H1 (cell line): ENCODE results near the gene PIGX. TPM values are rescaled to one million over a fixed set of nuclear protein-coding genes. Genes with fewer than 3 reads are reported as not detected.

Experiments
- CTCF ChIA-PET: fragments of 300-600 bp; sonication (Branson Sonifier 250); formaldehyde crosslinking; loops from one replicate; lab custom pipeline; 2021; ENCODE audit not compliant: partially characterized antibody; lab: Charles Lee
- POLR2A ChIA-PET: fragments of 300-600 bp; sonication (Branson Sonifier 250); formaldehyde crosslinking; loops from one replicate; lab custom pipeline; 2021; ENCODE audit warnings: inconsistent platforms; ENCODE audit not compliant: partially characterized antibody; lab: Charles Lee
- DNase-seq, 2 experiments: peaks; one replicate each; pipeline versions ENCODE4 v3.0.0 to v3.0.0-alpha.2; 2010 to 2022; ENCODE audit warnings: low spot score in 2 of 2, low read depth in 1 of 2, mixed read lengths in 1 of 2
- FAIRE-seq: peaks from 2 replicates; lab custom pipeline; 2011; peaks lifted over from hg19 to GRCh38; lab: Jason Lieb, UNC
- H2AFZ ChIP-seq: 2 replicates; pipeline ENCODE4 v1.8.1; 2012; ENCODE audit warnings: low read length, inconsistent platforms
- H2AK5ac ChIP-seq: 2 replicates; pipeline ENCODE4 v1.6.1; 2013; ENCODE audit warnings: low read depth, low read length
- H2BK120ac ChIP-seq: replicated peaks from 2 replicates; pipeline ENCODE3; 2013; ENCODE audit warnings: low read depth, low read length, inconsistent platforms
- H2BK12ac ChIP-seq: 2 replicates; pipeline ENCODE4 v1.6.1; 2013; ENCODE audit warnings: low read depth, low read length
- H2BK15ac ChIP-seq: 2 replicates; pipeline ENCODE4 v1.6.1; 2013; ENCODE audit warnings: low read length
- H2BK20ac ChIP-seq: 2 replicates; pipeline ENCODE4 v1.6.1; 2013; ENCODE audit warnings: low read length
- H2BK5ac ChIP-seq: 2 replicates; pipeline ENCODE4 v1.6.1; 2013; ENCODE audit warnings: low read depth, low read length
- H3K14ac ChIP-seq: 2 replicates; pipeline ENCODE4 v1.6.1; 2013; ENCODE audit warnings: inconsistent platforms; ENCODE audit not compliant: insufficient read length
- H3K18ac ChIP-seq: 2 replicates; pipeline ENCODE4 v1.6.1; 2013; ENCODE audit warnings: low read length; ENCODE audit errors: extremely low read depth
- H3K23ac ChIP-seq: 2 replicates; pipeline ENCODE4 v1.6.1; 2013; ENCODE audit warnings: inconsistent platforms; ENCODE audit not compliant: insufficient read length
- H3K23me2 ChIP-seq: 2 replicates; pipeline ENCODE4 v1.6.1; 2013; ENCODE audit warnings: low read depth, low read length
- H3K27ac ChIP-seq: 2 replicates; pipeline ENCODE4 v1.6.1; 2011; ENCODE audit warnings: low read depth, low read length, inconsistent platforms
- H3K27me3 ChIP-seq, 4 experiments: replicated peaks in 1 of 4; 1 replicate in 1 of 4; 2 replicates in 3 of 4; pipeline versions ENCODE4 v1.6.1 to v1.8.1; 2011 to 2013; ENCODE audit warnings: low read length in 3 of 4, mild to moderate bottlenecking in 3 of 4, inconsistent platforms in 2 of 4, mixed read lengths in 2 of 4, moderate library complexity in 1 of 4; ENCODE audit not compliant: control insufficient read depth in 3 of 4, insufficient read depth in 3 of 4; ENCODE audit errors: extremely low read depth in 1 of 4
- H3K36me3 ChIP-seq, 4 experiments: 2 replicates each; pipeline versions ENCODE4 v1.6.1 to v1.8.1; 2011 to 2013; ENCODE audit warnings: mild to moderate bottlenecking in 4 of 4, low read length in 3 of 4, moderate library complexity in 2 of 4, control low read depth in 1 of 4, inconsistent platforms in 1 of 4; ENCODE audit not compliant: insufficient read depth in 4 of 4, control insufficient read depth in 2 of 4
- H3K4ac ChIP-seq: replicated peaks from 2 replicates; pipeline ENCODE3; 2013; ENCODE audit warnings: low read length, low read depth, mixed read lengths, inconsistent platforms; ENCODE audit not compliant: insufficient read length
- H3K4me1 ChIP-seq, 4 experiments: replicated peaks in 1 of 4; 1 replicate in 1 of 4; 2 replicates in 3 of 4; pipeline versions ENCODE4 v1.6.1 to v1.8.1; 2011 to 2013; ENCODE audit warnings: low read length in 3 of 4, inconsistent platforms in 2 of 4, mixed read lengths in 1 of 4; ENCODE audit not compliant: insufficient read depth in 4 of 4, control insufficient read depth in 3 of 4
- H3K4me2 ChIP-seq, 2 experiments: 2 replicates each; pipeline versions ENCODE4 v1.6.1 to v1.8.1; 2011 to 2013; ENCODE audit warnings: low read depth in 2 of 2, low read length in 2 of 2, control low read depth in 1 of 2, inconsistent platforms in 1 of 2, mild to moderate bottlenecking in 1 of 2; ENCODE audit not compliant: insufficient read depth in 1 of 2
- H3K4me3 ChIP-seq, 4 experiments: fragments of 200-600, 300-600 bp in 1 of 4; sonication (generic), shearing (Covaris generic), sonication (Bioruptor Twin) in 1 of 4; 2 replicates each; pipeline versions ENCODE4 v1.5.1 to v1.8.1; 2011 to 2016; ENCODE audit warnings: low read length in 4 of 4, low read depth in 3 of 4, control low read depth in 2 of 4, inconsistent platforms in 2 of 4, mild to moderate bottlenecking in 2 of 4, mixed read lengths in 1 of 4, moderate library complexity in 1 of 4; ENCODE audit not compliant: insufficient read depth in 2 of 4; ENCODE audit errors: extremely low read depth in 1 of 4
- H3K56ac ChIP-seq: replicated peaks from 2 replicates; pipeline ENCODE3; 2013; ENCODE audit warnings: low read depth, mild to moderate bottlenecking, mixed read lengths, low read length, inconsistent platforms; ENCODE audit not compliant: insufficient read length
- H3K79me1 ChIP-seq: 2 replicates; pipeline ENCODE4 v1.6.1; 2013; ENCODE audit warnings: low read depth, low read length, control low read depth
- H3K79me2 ChIP-seq, 2 experiments: 2 replicates each; pipeline versions ENCODE4 v1.6.1 to v1.8.1; 2012 to 2013; ENCODE audit warnings: low read length in 2 of 2, mild to moderate bottlenecking in 2 of 2, inconsistent platforms in 1 of 2; ENCODE audit not compliant: insufficient read depth in 2 of 2, control insufficient read depth in 1 of 2
- H3K9ac ChIP-seq, 4 experiments: replicated peaks in 1 of 4; 1 replicate in 1 of 4; 2 replicates in 3 of 4; pipeline versions ENCODE4 v1.6.1 to v1.8.1; 2011 to 2013; ENCODE audit warnings: low read depth in 3 of 4, low read length in 3 of 4, control low read depth in 2 of 4, mild to moderate bottlenecking in 2 of 4, moderate library complexity in 2 of 4, inconsistent platforms in 1 of 4; ENCODE audit errors: extremely low read depth in 1 of 4
- H3K9me3 ChIP-seq, 2 experiments: 2 replicates each; pipeline versions ENCODE4 v1.6.1 to v1.8.1; 2012 to 2013; ENCODE audit warnings: mild to moderate bottlenecking in 2 of 2, moderate library complexity in 2 of 2, control low read depth in 1 of 2, inconsistent platforms in 1 of 2, low read depth in 1 of 2, low read length in 1 of 2, mixed read lengths in 1 of 2; ENCODE audit not compliant: insufficient read depth in 2 of 2
- H4K20me1 ChIP-seq, 2 experiments: replicated peaks in 1 of 2; 2 replicates each; pipeline versions ENCODE3 to v1.8.1; 2011 to 2013; ENCODE audit warnings: inconsistent platforms in 2 of 2, low read length in 2 of 2, mild to moderate bottlenecking in 1 of 2; ENCODE audit not compliant: insufficient read depth in 2 of 2, control insufficient read depth in 1 of 2
- H4K5ac ChIP-seq: 2 replicates; pipeline ENCODE4 v1.6.1; 2013; ENCODE audit warnings: low read length, low read depth, mixed read lengths, inconsistent platforms; ENCODE audit not compliant: insufficient read length
- H4K8ac ChIP-seq: 2 replicates; pipeline ENCODE4 v1.8.0; 2013; ENCODE audit warnings: mild to moderate bottlenecking, moderate library complexity, low read length, inconsistent platforms; ENCODE audit not compliant: insufficient read depth; ENCODE audit errors: extremely low read depth
- H4K91ac ChIP-seq: replicated peaks from 2 replicates; pipeline ENCODE3; 2013; ENCODE audit warnings: low read length, mixed read lengths, inconsistent platforms; ENCODE audit not compliant: insufficient read length
- BRCA1 ChIP-seq: IDR thresholded peaks from 2 replicates; pipeline ENCODE4 v1.6.1; 2012; ENCODE audit warnings: low read depth, low read length, improper control_type of control experiment
- CBX8 ChIP-seq: fragments of 300-800, 300-1000 bp; sonication (generic); IDR thresholded peaks from 2 replicates; pipeline ENCODE4 v1.7.1; 2016; ENCODE audit warnings: low read depth, low read length, borderline replicate concordance
- CHD2 ChIP-seq: IDR thresholded peaks from 2 replicates; pipeline ENCODE4 v1.6.1; 2012; ENCODE audit warnings: low read length, improper control_type of control experiment
- CTBP2 ChIP-seq: IDR thresholded peaks from 2 replicates; pipeline ENCODE4 v1.7.0; 2011; ENCODE audit warnings: borderline replicate concordance, mild to moderate bottlenecking, moderate library complexity, mixed read lengths, low read length; ENCODE audit not compliant: insufficient read depth, insufficient read length
- KDM1A ChIP-seq: fragments of 200-600, 300-600 bp; sonication (generic); IDR thresholded peaks from 2 replicates; pipeline ENCODE4 v1.7.1; 2016; ENCODE audit warnings: mild to moderate bottlenecking, low read length, borderline replicate concordance
- KDM4A ChIP-seq: IDR thresholded peaks from one replicate; pipeline ENCODE4 v1.7.1; 2012; ENCODE audit warnings: low read depth, mild to moderate bottlenecking, moderate library complexity, low read length, inconsistent platforms; ENCODE audit not compliant: severe bottlenecking
- RFX5 ChIP-seq: IDR thresholded peaks from 2 replicates; pipeline ENCODE4 v1.6.1; 2011; ENCODE audit warnings: low read depth, low read length, improper control_type of control experiment, borderline replicate concordance
- RXRA ChIP-seq: IDR thresholded peaks from 2 replicates; pipeline ENCODE4 v1.6.1; 2011; ENCODE audit warnings: low read depth, mild to moderate bottlenecking, low read length, moderate library complexity; ENCODE audit not compliant: insufficient read depth
- TAF1 ChIP-seq: IDR thresholded peaks from 2 replicates; pipeline ENCODE4 v1.6.1; 2011; ENCODE audit warnings: mild to moderate bottlenecking, low read depth, low read length
- YY1 ChIP-seq: IDR thresholded peaks from 2 replicates; pipeline ENCODE4 v1.6.1; 2011; ENCODE audit warnings: low read depth, mild to moderate bottlenecking, low read length
- WGBS, 2 experiments: shearing (Covaris generic) in 1 of 2; methylation state at CpG; one replicate each; pipeline versions ENCODE4 v1.1.6 to v1.1.7; 2013 to 2015; ENCODE audit warnings: low lambda C conversion rate in 2 of 2, mixed read lengths in 2 of 2, inconsistent platforms in 1 of 2, low coverage in 1 of 2, missing lambda C conversion rate in 1 of 2; ENCODE audit not compliant: insufficient replicate concordance in 2 of 2, insufficient coverage in 1 of 2, insufficient read length in 1 of 2; ENCODE audit errors: extremely low coverage in 1 of 2, missing lambda C conversion rate in 1 of 2; 5-methylcytosine and 5-hydroxymethylcytosine counted together
- polyA plus RNA-seq, 7 experiments: library from polyadenylated mRNA; depleted of rRNA in 3 of 7; stranded (reverse) in 5 of 7; unstranded in 2 of 7; fragments of >200 nt in 5 of 7; fragments of 200-250 nt in 2 of 7; gene quantifications; 1 replicate in 5 of 7; 2 replicates in 1 of 7; 4 replicates in 1 of 7; pipeline versions ENCODE4 v1.2.1 to v1.2.3, GENCODE V29; 2011 to 2013; ENCODE audit warnings: missing spikeins in 2 of 7, mixed read lengths in 2 of 7
- total RNA-seq: library from RNA; stranded (reverse); fragmentation: NEBNext Ultra II Directional; extraction: Animal tissue kit (Norgen Biotek cat#: 25700); gene quantifications from 2 replicates; pipeline ENCODE4 v1.2.1, GENCODE V29; 2021
- TF ChIP-seq, protein P1 (sequence below): IDR thresholded peaks from 2 replicates; pipeline ENCODE4 v1.6.1; 2011; ENCODE audit warnings: low read length, improper control_type of control experiment
- TF ChIP-seq, protein P2 (sequence below): IDR thresholded peaks from 2 replicates; pipeline ENCODE4 v1.6.1; 2012; ENCODE audit warnings: inconsistent platforms

The PIGX gene
- total and polyA plus RNA-seq, 2 of the 8 experiments (the other 6 are each of a cell fraction or from before 2014, with no cell fraction given) = 7.0 to 14.9 TPM

DNA sequence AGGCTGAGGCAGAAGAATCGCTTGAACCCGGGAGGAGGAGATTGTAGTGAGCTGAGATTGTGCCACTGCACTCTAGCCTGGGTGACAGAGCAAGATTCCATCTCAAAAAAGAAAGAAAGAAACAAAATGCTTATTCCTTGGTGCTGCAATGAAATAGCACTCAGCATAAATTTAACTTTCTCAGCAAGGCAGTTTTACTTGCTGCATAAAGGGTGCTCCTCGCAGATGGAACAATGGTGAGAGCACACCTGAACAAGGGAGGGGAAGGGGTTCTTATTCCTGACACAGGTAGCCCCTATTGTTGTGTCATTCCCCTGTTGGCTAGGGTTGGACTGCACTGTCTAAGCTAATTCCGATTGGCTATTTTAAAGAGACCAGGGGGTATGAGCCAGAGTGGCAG lies 44.6 kb downstream of the PIGX start:
- no peak for DNase-seq
- Histone ChIP-seq H4K20me1 (peaks cover 6 to 7% of the 10 kb centered on the region in 2 experiments), H2AFZ (no peak overlapping the region), H3K27me3 (no peaks in the 10 kb centered on the region; a peak in 1 of 7 replicates), H3K14ac (no peak overlapping the region), H2BK12ac (0 out of 2 replicates have a peak overlapping the region, but pooled peaks have one; percentile 14), H3K4ac (no peak overlapping the region), H2AK5ac (no peak overlapping the region), H2BK15ac (no peak overlapping the region; the same call in 1 of the 2 replicates), H3K4me1 (peaks cover 0 to 13% (median 3%) of the 10 kb centered on the region in 4 experiments; a peak in 5 of 7 replicates), H4K5ac (no peak overlapping the region), H3K18ac (no peak overlapping the region), H3K79me1 (peaks cover 15% of the 10 kb centered on the region), H3K23me2 (no peaks in the 10 kb centered on the region), H4K91ac (no peak overlapping the region), H3K79me2 (peaks cover 14 to 78% of the 10 kb centered on the region in 2 experiments), H3K56ac (no peak overlapping the region), H2BK120ac (no peak overlapping the region), H3K36me3 (peaks cover 0 to 3% (median 0%) of the 10 kb centered on the region in 4 experiments; a peak in 2 of 8 replicates), H3K9me3 (0 out of 4 replicates have a peak, but pooled peaks cover 0 to 4% of the 10 kb centered on the region in 2 experiments), H2BK5ac (no peak overlapping the region), H3K27ac (no peak overlapping the region), H3K23ac (no peak overlapping the region), H3K9ac (no peak overlapping the region), H3K4me3 (no peak overlapping the region), H2BK20ac (no peak overlapping the region), H4K8ac (no peak overlapping the region), H3K4me2 (no peak overlapping the region)
- ChIA-PET POLR2A (interaction anchor here (2.5 to 4.8 kb wide), 2 partner anchors 11 to 17 kb away, joined by 6 to 23 read pairs; partner anchors contain the start of gene PAK2), CTCF (interaction anchor here (1.5 kb wide), 1 partner anchor 10 kb away, joined by 7 read pairs; no protein-coding TSS in a partner anchor)
- whole genome bisulfite sequencing, 2 experiments = 78% methylated on average over 4 of the region's 4 CpGs; no CpG with 5 or more reads in 1 of the 2 experiments
- FAIRE-seq = no peak
- TF ChIP-seq TAF1 = no peak
- TF ChIP-seq CHD2 = no peak
- TF ChIP-seq RXRA = no peak
- TF ChIP-seq, protein P1, sequence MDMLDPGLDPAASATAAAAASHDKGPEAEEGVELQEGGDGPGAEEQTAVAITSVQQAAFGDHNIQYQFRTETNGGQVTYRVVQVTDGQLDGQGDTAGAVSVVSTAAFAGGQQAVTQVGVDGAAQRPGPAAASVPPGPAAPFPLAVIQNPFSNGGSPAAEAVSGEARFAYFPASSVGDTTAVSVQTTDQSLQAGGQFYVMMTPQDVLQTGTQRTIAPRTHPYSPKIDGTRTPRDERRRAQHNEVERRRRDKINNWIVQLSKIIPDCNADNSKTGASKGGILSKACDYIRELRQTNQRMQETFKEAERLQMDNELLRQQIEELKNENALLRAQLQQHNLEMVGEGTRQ = no peak
- TF ChIP-seq RFX5 = no peak
- no peak for TF ChIP-seq KDM1A
- no peak for TF ChIP-seq CBX8
- no peak for TF ChIP-seq YY1
- TF ChIP-seq KDM4A = no peak
- no peak for TF ChIP-seq CTBP2
- no peak for TF ChIP-seq BRCA1
- TF ChIP-seq, protein P2, sequence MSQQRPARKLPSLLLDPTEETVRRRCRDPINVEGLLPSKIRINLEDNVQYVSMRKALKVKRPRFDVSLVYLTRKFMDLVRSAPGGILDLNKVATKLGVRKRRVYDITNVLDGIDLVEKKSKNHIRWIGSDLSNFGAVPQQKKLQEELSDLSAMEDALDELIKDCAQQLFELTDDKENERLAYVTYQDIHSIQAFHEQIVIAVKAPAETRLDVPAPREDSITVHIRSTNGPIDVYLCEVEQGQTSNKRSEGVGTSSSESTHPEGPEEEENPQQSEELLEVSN = no peak
